Esophagus muscularis mucosa (tissue), 4 donors: ENCODE measurements around the gene TEX101. TPM values are rescaled to one million over a fixed set of nuclear protein-coding genes. Genes with fewer than 3 reads are reported as not detected.

Experiments
- DNase-seq: peaks from one replicate; pipeline ENCODE4 v3.0.0-alpha.2; 2017; ENCODE audit errors: extremely low spot score
- H3K27ac ChIP-seq, 4 donors: fragments of 200-600 bp; sonication (generic); replicated peaks in 1 of 4; 1 replicate in 3 of 4; 2 replicates in 1 of 4; pipeline ENCODE4 v1.5.1; 2016 to 2019; ENCODE audit warnings: mild to moderate bottlenecking in 1 of 4
- H3K27me3 ChIP-seq, 4 donors: fragments of 200-600 bp; sonication (generic); one replicate each; pipeline versions ENCODE4 v1.5.1 to v1.6.0; 2016 to 2019
- H3K36me3 ChIP-seq, 4 donors: fragments of 200-600 bp; sonication (generic); one replicate each; pipeline ENCODE4 v1.5.1; 2016 to 2019
- H3K4me1 ChIP-seq, 4 donors: fragments of 200-600 bp; sonication (generic); one replicate each; pipeline ENCODE4 v1.5.1; 2016 to 2019
- H3K4me3 ChIP-seq, 4 donors: fragments of 200-600 bp; sonication (generic); 1 replicate in 2 of 4; 2 replicates in 2 of 4; pipeline ENCODE4 v1.5.1; 2016 to 2019; ENCODE audit warnings: mild to moderate bottlenecking in 4 of 4, moderate library complexity in 1 of 4
- H3K9me3 ChIP-seq, 4 donors: fragments of 200-600 bp; sonication (generic); 1 replicate in 3 of 4; 2 replicates in 1 of 4; pipeline ENCODE4 v1.5.1; 2016 to 2019
- EP300 ChIP-seq: sonication (generic); formaldehyde crosslinking; IDR thresholded peaks from one replicate; pipeline ENCODE4 v1.6.1; 2017; ENCODE audit warnings: antibody characterized with exemption
- POLR2A ChIP-seq: fragments of 450-650 bp; IDR thresholded peaks from one replicate; pipeline ENCODE4 v1.6.1; 2017; ENCODE audit warnings: antibody characterized with exemption, moderate library complexity, mild to moderate bottlenecking, low read depth
- POLR2AphosphoS5 ChIP-seq, 2 donors: sonication (generic); formaldehyde crosslinking; IDR thresholded peaks; one replicate each; pipeline ENCODE4 v1.6.1; 2017; ENCODE audit warnings: antibody characterized with exemption in 2 of 2
- WGBS: methylation state at CpG from one replicate; pipeline ENCODE4 v1.1.5; 2018; 5-methylcytosine and 5-hydroxymethylcytosine counted together
- intact Hi-C: fragments of 100-400 bp; cut with DNase I; formaldehyde crosslinking; loops from one replicate; pipeline ENCODE4 v1.15.1; 2023
- total RNA-seq, 4 donors: library from RNA; depleted of rRNA; stranded (reverse); fragments of >200 nt; gene quantifications; one replicate each; pipeline versions ENCODE4 v1.1.0 to v1.2.1, GENCODE V29; 2016
- TF ChIP-seq, protein P1 (sequence below), 3 experiments: fragments of 200-600 bp in 2 of 3; fragments of 450-650 bp in 1 of 3; sonication (generic) in 2 of 3; IDR thresholded peaks; one replicate each; pipeline ENCODE4 v1.5.1; 2017 to 2019; ENCODE audit warnings: antibody characterized with exemption in 3 of 3, mild to moderate bottlenecking in 2 of 3, moderate library complexity in 1 of 3

Gene TEX101
- total RNA-seq, 4 donors from 2014 or later = not detected

- Histone ChIP-seq H3K4me1 (no peaks in the 10 kb centered on the region), H3K4me3 (no peak overlapping the region), H3K27me3 (peaks cover 0 to 6% (median 0%) of the 10 kb centered on the region in 4 donors), H3K9me3 (no peaks in the 10 kb centered on the region), H3K27ac (no peak overlapping the region), H3K36me3 (no peaks in the 10 kb centered on the region)
- DNase-seq = no peak
- TF ChIP-seq POLR2AphosphoS5 (IDR thresholded peaks at IDR 0.05) (no peak), POLR2A (no peak), EP300 (no peak)
- TF ChIP-seq, protein P1, sequence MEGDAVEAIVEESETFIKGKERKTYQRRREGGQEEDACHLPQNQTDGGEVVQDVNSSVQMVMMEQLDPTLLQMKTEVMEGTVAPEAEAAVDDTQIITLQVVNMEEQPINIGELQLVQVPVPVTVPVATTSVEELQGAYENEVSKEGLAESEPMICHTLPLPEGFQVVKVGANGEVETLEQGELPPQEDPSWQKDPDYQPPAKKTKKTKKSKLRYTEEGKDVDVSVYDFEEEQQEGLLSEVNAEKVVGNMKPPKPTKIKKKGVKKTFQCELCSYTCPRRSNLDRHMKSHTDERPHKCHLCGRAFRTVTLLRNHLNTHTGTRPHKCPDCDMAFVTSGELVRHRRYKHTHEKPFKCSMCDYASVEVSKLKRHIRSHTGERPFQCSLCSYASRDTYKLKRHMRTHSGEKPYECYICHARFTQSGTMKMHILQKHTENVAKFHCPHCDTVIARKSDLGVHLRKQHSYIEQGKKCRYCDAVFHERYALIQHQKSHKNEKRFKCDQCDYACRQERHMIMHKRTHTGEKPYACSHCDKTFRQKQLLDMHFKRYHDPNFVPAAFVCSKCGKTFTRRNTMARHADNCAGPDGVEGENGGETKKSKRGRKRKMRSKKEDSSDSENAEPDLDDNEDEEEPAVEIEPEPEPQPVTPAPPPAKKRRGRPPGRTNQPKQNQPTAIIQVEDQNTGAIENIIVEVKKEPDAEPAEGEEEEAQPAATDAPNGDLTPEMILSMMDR (IDR thresholded peaks at IDR 0.05) = no peak
- 73% methylated on average over 6 of the region's 6 CpGs for WGBS
- intact Hi-C loops = no loop called here
Measured at GRCh38 chr19:43412441-43412840, 2.2 kb upstream of the TEX101 start.

DNA sequence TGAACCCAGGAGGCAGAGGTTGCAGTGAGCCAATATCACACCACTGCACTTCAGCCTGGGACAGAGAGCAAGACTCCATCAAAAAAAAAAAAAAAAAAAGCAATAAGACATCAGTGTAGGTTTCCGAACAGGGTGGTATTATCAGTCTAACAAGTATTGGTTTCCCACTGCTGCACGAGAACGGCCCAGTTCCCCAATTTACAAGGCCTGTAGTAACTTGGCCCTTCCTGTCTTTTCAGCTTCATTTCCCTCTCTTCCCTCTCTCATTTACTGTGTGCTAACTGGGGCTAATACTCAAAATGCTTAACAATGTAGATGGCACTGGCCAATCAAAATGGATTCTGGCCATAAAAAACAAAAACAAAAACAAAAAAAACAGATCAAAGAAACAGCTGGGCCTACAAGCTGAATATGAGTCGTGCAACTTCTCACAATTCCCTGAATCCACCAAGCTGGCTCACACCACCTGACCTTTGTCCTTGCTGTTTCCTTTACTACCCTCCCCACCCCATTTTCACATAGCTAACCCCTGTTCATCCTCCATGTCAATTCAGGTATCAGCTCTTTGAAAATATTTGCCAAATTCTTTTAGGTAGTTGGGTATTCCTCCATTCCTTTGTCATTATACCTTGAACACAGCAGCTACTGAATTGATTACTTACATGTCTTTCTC, 2.4 kb downstream of the TEX101 start:
- TF ChIP-seq EP300 = no peak
- TF ChIP-seq POLR2AphosphoS5 (IDR thresholded peaks at IDR 0.05) = no peak
- TF ChIP-seq, protein P1 (IDR thresholded peaks at IDR 0.05) = no peak
- TF ChIP-seq POLR2A = no peak
- Histone ChIP-seq H3K4me1 (no peaks in the 10 kb centered on the region), H3K9me3 (no peaks in the 10 kb centered on the region), H3K4me3 (no peak overlapping the region), H3K27me3 (peaks cover 0 to 3% (median 0%) of the 10 kb centered on the region in 4 donors), H3K27ac (no peak overlapping the region), H3K36me3 (no peaks in the 10 kb centered on the region)
- WGBS = 74% methylated on average over 4 of the region's 4 CpGs
- intact Hi-C loops = no loop called here
- DNase-seq = no peak

DNA sequence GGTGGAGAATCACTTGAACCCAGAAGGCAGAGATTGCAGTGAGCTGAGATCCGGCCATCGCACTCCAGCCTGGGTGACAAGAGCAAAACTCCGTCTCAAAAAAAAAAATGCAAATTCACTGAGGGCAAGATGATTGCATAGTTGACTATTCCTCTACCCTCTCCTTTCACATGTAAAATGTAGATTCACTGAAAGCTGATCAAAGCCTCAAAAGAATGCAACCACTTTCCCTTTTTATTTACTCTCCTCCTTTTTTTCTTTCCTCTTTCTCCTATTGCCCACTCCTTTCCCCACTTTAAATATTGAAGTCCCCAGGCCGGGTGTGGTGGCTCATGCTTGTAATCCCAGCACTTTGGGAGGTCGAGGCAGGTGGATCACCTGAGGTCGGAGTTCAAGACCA, 6.3 kb downstream of the TEX101 start:
- H3K9me3 ChIP-seq = no peaks in the 10 kb centered on the region
- peaks cover 0 to 3% (median 0%) of the 10 kb centered on the region in 4 donors for H3K27me3 ChIP-seq
- no peaks in the 10 kb centered on the region for H3K36me3 ChIP-seq
- 77% methylated on average over 6 of the region's 6 CpGs for WGBS
- H3K4me1 ChIP-seq = peaks cover 0 to 2% (median 0%) of the 10 kb centered on the region in 4 donors
- H3K27ac ChIP-seq = no peak overlapping the region
- intact Hi-C loops = no loop called here
- no peak for DNase-seq
- TF ChIP-seq EP300 (no peak), POLR2A (no peak), POLR2AphosphoS5 (IDR thresholded peaks at IDR 0.05) (no peak)
- TF ChIP-seq, protein P1 (IDR thresholded peaks at IDR 0.05) = no peak
- no peak overlapping the region for H3K4me3 ChIP-seq

- TF ChIP-seq, protein P1 (IDR thresholded peaks at IDR 0.05) = no peak
- TF ChIP-seq EP300 (no peak), POLR2AphosphoS5 (IDR thresholded peaks at IDR 0.05) (no peak), POLR2A (no peak)
- DNase-seq = no peak
- WGBS = 84% methylated on average over 2 of the region's 2 CpGs
Measured at GRCh38 chr19:43422000-43422688, 7.5 kb downstream of the TEX101 start.

More at GRCh38 chr19:43422000-43422688, 7.5 kb downstream of the TEX101 start:
- H3K36me3 ChIP-seq = no peaks in the 10 kb centered on the region
- intact Hi-C loops = no loop called here
- no peak overlapping the region for H3K27ac ChIP-seq
- H3K27me3 ChIP-seq = peaks cover 0 to 3% (median 0%) of the 10 kb centered on the region in 4 donors
- H3K4me1 ChIP-seq = peaks cover 0 to 3% (median 0%) of the 10 kb centered on the region in 4 donors
- no peak overlapping the region for H3K4me3 ChIP-seq
- no peaks in the 10 kb centered on the region for H3K9me3 ChIP-seq
